ENCODE data around the gene TUBA8.

Gene TUBA8

GRCh38 chr22:18078329-18079041 is 32.1 kb upstream of the TUBA8 start:
- TF ChIP-seq CTCF (IDR thresholded peaks at IDR 0.05; ENCODE audit: extremely low read depth, missing control alignments), result no peak
- no peak for DNase-seq (ENCODE audit: low spot score)

DNA sequence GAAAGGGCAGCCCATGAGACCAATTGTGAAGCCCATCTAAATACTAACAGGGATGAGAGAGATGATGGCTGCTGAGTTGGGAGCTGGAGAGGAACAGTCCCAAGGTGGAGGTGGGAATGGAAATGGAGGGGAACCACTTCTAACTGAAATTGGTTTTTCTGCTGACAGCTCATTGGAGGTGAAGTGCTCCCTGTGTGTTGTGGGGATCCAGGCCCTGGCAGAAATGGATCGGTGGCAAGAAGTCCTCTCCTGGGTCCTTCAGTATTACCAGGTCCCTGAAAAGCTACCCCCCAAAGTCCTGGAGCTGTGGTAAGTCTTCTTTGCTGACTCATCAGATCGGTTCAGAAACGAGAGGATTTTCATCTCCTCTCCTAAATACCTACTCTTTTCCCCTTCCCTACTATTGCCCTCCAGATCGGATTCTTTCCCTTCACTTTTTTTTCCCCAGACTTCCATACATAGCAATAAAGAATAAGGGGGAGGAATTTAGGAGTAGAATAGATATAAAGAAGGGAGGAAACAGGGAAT is 30.8 kb upstream of the TUBA8 start:
- no peak for DNase-seq (ENCODE audit: low spot score)
- no peak for TF ChIP-seq CTCF (IDR thresholded peaks at IDR 0.05; ENCODE audit: extremely low read depth, missing control alignments)

DNA sequence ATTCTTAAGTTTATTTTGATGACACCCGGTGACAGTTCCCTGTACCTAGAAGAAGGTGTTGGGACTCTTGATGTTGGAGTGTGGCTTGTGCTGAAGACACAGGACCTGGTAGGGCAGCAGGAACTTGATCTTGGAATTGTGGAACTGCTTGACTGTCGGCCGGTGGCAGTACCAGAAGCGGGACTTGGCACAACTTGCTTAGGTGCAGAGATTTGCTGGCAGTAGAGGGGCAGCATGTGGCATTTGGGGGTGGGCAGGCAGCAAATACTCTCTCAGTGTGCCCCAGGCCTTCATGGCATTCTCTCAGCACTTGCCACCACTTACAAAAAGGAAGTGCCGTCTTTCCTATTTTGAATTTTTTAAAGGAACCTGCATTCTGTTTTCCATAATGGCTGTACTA is 29.2 kb upstream of the TUBA8 start:
- no peak for DNase-seq (ENCODE audit: low spot score)
- no peak for TF ChIP-seq CTCF (IDR thresholded peaks at IDR 0.05; ENCODE audit: extremely low read depth, missing control alignments)

DNA sequence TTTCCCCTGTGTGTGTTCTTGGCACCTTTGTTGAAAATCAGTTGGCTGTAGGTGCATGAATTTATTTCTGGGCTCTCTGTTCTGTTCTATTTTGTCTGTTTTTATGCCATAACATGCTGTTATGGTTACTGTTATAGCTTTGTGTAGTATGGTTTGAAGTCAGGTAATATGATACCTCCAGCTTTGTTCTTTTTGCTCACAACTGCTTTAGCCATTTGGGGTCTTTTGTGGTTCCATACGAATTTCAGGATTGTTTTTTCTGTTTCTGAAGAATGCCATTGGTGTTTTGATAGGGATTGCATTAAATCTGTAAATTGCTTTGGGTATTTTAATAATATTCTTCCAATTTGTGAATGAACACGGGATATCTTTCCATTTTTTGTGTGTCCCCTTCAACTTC is 28.1 kb upstream of the TUBA8 start:
- no peak for DNase-seq (ENCODE audit: low spot score)
- no peak for TF ChIP-seq CTCF (IDR thresholded peaks at IDR 0.05; ENCODE audit: extremely low read depth, missing control alignments)

DNA sequence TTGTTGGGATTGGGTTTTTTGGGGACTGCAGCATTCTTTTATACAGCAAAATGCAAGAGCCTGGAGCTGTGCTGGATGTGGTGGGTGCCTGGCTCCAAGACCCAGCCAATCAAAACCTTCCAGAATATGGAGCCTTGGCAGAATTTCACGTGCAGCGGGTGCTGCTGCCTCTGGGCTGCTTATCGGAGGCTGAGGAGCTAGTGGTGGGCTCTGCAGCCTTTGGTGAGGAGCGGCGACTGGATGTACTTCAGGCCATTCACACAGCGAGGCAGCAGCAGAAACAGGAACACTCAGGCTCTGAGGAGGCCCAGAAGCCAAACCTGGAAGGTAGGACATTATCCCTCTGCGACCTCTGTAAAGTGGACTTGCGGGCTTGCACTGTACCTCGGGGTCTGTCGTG is 27.2 kb upstream of the TUBA8 start:
- no peak for TF ChIP-seq CTCF (IDR thresholded peaks at IDR 0.05; ENCODE audit: extremely low read depth, missing control alignments)
- no peak for DNase-seq (ENCODE audit: low spot score)

DNA sequence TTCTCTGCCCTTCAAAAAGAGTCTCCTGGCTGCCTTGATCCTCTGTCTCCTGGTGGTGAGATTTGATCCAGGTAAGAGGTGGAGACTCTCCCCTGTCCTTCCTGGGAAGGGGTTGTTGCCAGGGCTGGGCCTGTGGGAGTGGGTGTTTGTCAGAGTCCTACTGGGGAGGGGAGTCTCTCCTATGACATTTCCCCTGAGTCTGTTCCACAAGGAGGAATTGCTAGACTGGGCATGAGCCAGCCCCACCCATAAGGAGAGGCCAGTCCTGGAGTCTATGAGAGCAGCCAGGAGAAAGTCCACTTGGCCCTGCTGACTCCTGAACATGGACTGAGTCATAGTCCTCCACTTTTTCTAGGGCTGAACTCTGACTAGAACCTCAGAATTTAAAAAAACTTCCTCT is 25.4 kb upstream of the TUBA8 start:
- TF ChIP-seq CTCF (IDR thresholded peaks at IDR 0.05; ENCODE audit: extremely low read depth, missing control alignments), result no peak
- no peak for DNase-seq (ENCODE audit: low spot score)

- no peak for TF ChIP-seq CTCF (IDR thresholded peaks at IDR 0.05; ENCODE audit: extremely low read depth, missing control alignments)
- DNase-seq (ENCODE audit: low spot score), result no peak
Observed at GRCh38 chr22:18087350-18087855, 23.2 kb upstream of the TUBA8 start.

Measured in GM20000 (cell line).